Choroid plexus epithelial cell (primary cell): ENCODE results near the gene HAP1.
A peak's percentile ranks its signal among the peaks of the same experiment; 100 is the strongest.
"Not testable (repeated sequence)": the region's sequence is repeated elsewhere in the genome, so short reads cannot be mapped to it uniquely, and the experiment has no call there.

Experiments used
- DNase-seq: peaks from one replicate; pipeline ENCODE4 v3.0.0-alpha.2; 2010; ENCODE audit warnings: low read depth
- H3K4me3 ChIP-seq: 2 replicates; pipeline ENCODE4 v1.5.1; 2011; ENCODE audit warnings: low read depth, mild to moderate bottlenecking, control low read depth, low read length, moderate library complexity
- TF ChIP-seq, protein P1 (sequence below): conservative IDR thresholded peaks from 2 replicates; pipeline ENCODE4 v1.5.1; 2011; ENCODE audit warnings: low read depth, mild to moderate bottlenecking, control low read depth, inconsistent platforms, low read length, moderate library complexity

HAP1 gene

DNA sequence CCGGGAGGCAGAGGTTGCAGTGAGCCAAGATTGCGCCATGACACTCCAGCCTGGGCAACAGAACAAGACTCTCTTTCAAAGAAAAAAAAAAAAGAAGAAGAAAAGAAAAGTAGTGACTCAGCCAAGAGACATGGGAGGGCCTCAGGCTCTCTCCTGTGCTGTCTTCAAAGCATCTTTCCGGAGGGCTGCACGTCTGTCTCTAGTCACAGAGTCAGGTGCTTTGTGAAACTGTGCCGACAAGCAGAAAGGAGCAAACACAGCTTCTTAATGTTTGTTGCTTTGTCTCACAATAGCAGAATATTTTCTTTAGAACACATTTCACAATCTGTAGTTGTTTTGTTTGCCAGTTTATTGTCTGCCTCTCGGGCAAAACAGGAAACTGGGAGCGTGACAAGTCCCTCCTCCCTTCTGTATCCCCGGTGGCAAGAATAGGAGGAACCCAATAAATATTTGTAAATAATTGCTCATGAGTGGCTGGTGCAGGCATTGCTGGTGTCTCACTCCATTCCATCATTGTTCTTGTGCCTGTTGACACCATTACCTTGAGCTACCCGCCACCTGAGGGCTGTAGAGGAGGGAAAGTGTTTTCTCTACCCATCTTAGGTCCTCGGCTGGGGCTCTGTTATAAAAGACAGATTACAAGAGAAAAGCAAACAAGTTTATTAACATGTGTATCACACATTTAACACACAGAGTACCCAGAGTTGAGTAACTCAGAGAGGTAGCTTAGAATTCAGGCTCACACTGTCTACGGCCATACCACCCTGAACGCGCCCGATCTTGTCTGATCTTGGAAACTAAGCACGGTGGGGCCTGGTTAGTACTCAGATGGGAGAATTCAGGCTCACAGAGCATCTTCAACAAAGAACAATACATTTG is 16.8 kb downstream of the HAP1 start:
- TF ChIP-seq, protein P1, sequence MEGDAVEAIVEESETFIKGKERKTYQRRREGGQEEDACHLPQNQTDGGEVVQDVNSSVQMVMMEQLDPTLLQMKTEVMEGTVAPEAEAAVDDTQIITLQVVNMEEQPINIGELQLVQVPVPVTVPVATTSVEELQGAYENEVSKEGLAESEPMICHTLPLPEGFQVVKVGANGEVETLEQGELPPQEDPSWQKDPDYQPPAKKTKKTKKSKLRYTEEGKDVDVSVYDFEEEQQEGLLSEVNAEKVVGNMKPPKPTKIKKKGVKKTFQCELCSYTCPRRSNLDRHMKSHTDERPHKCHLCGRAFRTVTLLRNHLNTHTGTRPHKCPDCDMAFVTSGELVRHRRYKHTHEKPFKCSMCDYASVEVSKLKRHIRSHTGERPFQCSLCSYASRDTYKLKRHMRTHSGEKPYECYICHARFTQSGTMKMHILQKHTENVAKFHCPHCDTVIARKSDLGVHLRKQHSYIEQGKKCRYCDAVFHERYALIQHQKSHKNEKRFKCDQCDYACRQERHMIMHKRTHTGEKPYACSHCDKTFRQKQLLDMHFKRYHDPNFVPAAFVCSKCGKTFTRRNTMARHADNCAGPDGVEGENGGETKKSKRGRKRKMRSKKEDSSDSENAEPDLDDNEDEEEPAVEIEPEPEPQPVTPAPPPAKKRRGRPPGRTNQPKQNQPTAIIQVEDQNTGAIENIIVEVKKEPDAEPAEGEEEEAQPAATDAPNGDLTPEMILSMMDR, result no peak
- DNase-seq, result peak; percentile 58

GRCh38 chr17:41711669-41712400 is 22.6 kb downstream of the HAP1 start, which contains the start of gene GAST:
Gene GAST (plus strand): TSS chr17:41712331. CDS start chr17:41715437, 3,106 bp downstream.
- TF ChIP-seq, protein P1, result no peak
- DNase-seq, result no peak

More for the DNA sequence above, 16.8 kb downstream of the HAP1 start:
- no peak overlapping the region for H3K4me3 ChIP-seq

DNA sequence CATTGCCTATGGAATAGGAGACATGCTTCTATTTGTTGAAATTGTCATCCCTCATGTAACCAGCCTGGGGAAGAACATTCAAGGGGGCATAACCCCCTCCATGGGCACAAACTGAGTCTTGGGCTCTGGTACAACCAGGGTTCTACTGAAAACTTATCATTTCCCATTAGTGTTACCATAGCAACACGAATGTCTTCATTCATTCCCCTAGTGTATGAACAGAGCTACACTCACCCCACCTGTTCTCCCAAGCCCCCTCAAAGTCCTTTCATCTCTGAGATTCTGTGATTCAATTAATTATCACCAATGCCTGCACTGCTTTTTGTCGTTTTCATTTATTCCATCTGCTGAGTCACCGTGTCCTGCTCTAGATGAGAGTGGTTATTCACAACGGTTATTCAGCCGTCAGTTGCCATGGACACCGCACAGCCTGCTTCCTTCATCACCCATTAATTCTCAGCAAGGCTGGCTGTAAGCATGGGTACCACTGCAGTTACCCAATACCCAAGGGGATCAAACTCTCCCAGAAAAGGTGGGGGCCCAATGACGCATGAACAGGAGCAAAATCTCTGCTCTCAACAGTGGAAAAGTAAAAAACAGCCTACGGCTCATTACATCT is 23.9 kb downstream of the HAP1 start:
- TF ChIP-seq, protein P1, result no peak
- no peak overlapping the region for H3K4me3 ChIP-seq
- peak; percentile 63 for DNase-seq

More at GRCh38 chr17:41711669-41712400, 22.6 kb downstream of the HAP1 start, which contains the start of gene GAST:
- H3K4me3 ChIP-seq, result no peak within 1 kb of the TSS

DNA sequence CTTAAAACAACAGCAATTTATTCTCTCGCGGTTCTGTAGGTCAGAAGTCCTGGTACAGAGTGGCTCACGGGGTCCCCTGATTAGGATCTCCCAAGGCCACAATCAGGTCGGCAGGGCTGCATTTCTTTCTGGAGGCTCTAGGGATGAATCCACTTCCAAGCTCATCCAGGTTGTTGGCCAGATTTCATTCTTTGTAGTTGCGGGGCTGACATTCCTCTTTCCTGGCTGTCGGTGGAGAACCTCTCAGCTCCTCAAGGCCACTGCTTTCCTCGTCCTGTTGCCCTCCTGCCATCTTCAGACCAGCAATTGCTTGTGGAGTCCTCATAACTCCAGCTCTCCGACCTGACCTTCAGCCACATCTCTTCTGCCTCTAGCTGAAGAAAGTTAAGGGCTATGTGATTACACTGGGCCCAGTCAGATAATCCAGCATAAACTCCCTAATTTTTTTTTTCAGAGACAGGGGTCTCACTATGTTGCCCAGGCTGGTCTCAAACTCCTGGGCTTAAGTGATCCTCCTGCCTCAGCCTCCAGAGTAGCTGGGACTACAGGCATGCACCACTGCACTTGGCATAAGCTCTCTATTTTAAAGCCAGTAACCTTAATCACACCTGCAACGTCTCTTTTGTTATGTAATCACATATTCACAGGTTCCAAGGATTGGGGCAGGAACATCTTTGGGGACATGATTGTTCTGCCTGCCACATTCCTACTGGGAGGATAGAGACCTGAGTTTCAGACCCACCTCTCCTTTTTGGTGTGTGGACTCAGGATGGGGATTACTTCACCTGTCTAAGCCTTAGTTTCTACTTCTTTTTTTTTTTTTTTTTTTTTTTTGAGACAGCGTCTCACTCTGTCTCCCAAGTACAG is 26.4 kb downstream of the HAP1 start:
- TF ChIP-seq, protein P1, result no peak
- no peak for DNase-seq

DNA sequence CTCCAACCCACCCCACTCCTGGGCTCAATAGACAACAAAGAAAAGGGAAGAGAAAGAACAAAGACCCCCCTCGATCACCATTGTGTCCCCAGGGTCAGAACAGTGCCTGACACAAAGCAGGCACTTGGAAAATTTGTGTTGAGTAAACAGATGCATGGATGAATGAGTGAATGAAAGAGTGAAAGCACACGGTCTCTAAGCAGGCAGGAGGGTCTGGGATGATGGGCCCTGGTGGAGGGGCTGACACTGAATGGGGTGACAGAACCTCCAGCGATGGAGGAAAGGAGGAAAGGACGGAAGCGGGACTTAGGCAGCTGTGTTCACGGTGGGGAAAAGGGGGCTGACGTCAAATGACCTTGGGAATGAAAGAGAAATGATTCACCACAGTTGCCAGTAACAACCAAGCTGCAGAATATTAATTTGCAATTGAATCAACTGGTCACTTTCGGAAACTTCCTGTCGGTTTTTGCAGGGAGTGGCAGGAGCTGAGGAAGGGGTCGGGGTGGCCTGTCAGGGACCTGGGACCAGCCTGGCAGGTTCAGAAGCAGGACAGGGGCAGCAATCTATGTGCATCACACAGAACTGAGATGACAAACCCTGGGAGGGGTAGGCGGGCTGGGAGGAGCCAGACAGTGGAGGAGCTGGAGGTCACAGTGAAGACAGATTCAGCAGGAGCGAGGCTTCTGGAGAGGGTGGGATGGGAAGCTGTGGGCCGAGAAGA is 29.0 kb downstream of the HAP1 start:
- H3K4me3 ChIP-seq, result no peak overlapping the region
- TF ChIP-seq, protein P1, result no peak
- DNase-seq, result peak; percentile 53

More for the DNA sequence above, 26.4 kb downstream of the HAP1 start:
- H3K4me3 ChIP-seq, result no peak overlapping the region

DNA sequence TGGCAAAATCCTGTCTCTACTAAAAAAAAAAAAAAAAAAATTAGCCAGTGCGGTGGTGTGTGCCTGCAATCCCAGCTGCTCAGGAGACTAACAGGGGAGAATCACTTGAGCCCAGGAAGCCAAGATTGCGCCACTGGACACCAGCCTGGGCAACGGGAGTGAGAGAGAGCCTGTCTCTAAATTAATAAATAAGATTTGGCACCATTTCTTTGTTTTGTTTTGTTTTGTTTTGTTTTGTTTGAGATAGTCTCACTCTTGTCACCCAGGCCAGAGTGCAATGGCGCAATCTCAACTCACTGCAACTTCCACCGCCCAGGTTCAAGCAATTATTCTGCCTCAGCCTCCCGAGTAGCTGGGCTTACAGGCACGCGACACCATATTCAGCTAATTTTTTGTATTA is 31.7 kb downstream of the HAP1 start:
- H3K4me3 ChIP-seq, result no peak overlapping the region
- no peak for DNase-seq
- TF ChIP-seq, protein P1, result no peak

DNA sequence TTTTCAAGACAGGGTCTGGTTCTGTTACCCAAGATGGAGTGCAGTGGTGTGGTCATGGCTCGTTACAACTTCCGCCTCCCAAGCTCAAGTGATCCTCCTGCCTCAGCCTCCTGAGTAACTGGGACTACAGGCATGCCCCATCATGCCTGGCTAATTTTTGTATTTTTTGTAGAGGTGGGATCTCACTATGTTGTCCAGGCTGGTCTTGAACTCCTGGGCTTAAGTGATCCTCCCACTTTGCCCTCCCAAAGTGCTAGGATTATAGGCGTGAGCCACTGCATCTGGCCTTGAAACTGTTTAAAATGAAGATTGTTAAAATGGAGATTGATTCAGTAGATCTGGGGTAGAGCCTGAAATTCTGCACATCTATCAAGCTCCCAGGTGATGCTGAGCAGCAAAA is 33.6 kb downstream of the HAP1 start:
- not testable (repeated sequence) for DNase-seq, H3K4me3 ChIP-seq
